Kidney glomerular epithelial cell (primary cell): ENCODE data around the gene KIF18B.
A peak's percentile ranks its signal among the peaks of the same experiment; 100 is the strongest.

Experiments
- DNase-seq: peaks from one replicate; lab custom pipeline; 2025; lab: John Stamatoyannopoulos, UW

Gene KIF18B

GRCh38 chr17:44919411-44919810 is 28.2 kb downstream of the KIF18B start:
- no peak for DNase-seq

GRCh38 chr17:44918006-44918405 is 29.6 kb downstream of the KIF18B start:
- no peak for DNase-seq

GRCh38 chr17:44917456-44917855 is 30.1 kb downstream of the KIF18B start:
- no peak for DNase-seq

- DNase-seq, result peak; percentile 33
Observed at GRCh38 chr17:44916781-44917241, 30.8 kb downstream of the KIF18B start.

GRCh38 chr17:44915862-44916780 is 31.5 kb downstream of the KIF18B start:
- DNase-seq, result peak; percentile 4

GRCh38 chr17:44915321-44915726 is 32.2 kb downstream of the KIF18B start, which contains the start of gene GFAP:
Gene GFAP, minus strand, starts transcription at chr17:44915500. Its CDS starts 14 bp downstream, at chr17:44915486.
- no peak for DNase-seq

GRCh38 chr17:44914698-44915271 is 32.8 kb downstream of the KIF18B start:
- DNase-seq, result no peak

GRCh38 chr17:44914148-44914547 is 33.4 kb downstream of the KIF18B start:
- DNase-seq, result no peak

- no peak for DNase-seq
Observed at GRCh38 chr17:44913676-44914075, 33.9 kb downstream of the KIF18B start.

- no peak for DNase-seq
Observed at GRCh38 chr17:44912763-44913544, 34.6 kb downstream of the KIF18B start.

GRCh38 chr17:44911133-44912001 is 36.2 kb downstream of the KIF18B start:
- DNase-seq, result peak; percentile 37

- DNase-seq, result no peak
Observed at GRCh38 chr17:44910231-44911106, 37.1 kb downstream of the KIF18B start.

GRCh38 chr17:44909681-44910144 is 37.9 kb downstream of the KIF18B start:
- DNase-seq, result peak; percentile 24

GRCh38 chr17:44908761-44909326 is 38.7 kb downstream of the KIF18B start:
- no peak for DNase-seq

GRCh38 chr17:44907729-44908470 is 39.7 kb downstream of the KIF18B start:
- DNase-seq, result no peak

- DNase-seq, result no peak
Observed at GRCh38 chr17:44906763-44907728, 40.5 kb downstream of the KIF18B start.

- DNase-seq, result peak; percentile 17
Observed at GRCh38 chr17:44906010-44906646, 41.4 kb downstream of the KIF18B start.
